ENCODE measurements around the gene RSAD1.

- TF ChIP-seq GATA2 (IDR thresholded peaks at IDR 0.05; ENCODE audit: low read depth, low read length), result no peak
- TF ChIP-seq GATA3 (IDR thresholded peaks at IDR 0.05; ENCODE audit: low read depth, low read length), result no peak
Measured at GRCh38 chr17:50458270-50458669, 20.4 kb upstream of the RSAD1 start.

All from SH-SY5Y (cell line).